ENCODE data around the gene RAB33A.

DNA sequence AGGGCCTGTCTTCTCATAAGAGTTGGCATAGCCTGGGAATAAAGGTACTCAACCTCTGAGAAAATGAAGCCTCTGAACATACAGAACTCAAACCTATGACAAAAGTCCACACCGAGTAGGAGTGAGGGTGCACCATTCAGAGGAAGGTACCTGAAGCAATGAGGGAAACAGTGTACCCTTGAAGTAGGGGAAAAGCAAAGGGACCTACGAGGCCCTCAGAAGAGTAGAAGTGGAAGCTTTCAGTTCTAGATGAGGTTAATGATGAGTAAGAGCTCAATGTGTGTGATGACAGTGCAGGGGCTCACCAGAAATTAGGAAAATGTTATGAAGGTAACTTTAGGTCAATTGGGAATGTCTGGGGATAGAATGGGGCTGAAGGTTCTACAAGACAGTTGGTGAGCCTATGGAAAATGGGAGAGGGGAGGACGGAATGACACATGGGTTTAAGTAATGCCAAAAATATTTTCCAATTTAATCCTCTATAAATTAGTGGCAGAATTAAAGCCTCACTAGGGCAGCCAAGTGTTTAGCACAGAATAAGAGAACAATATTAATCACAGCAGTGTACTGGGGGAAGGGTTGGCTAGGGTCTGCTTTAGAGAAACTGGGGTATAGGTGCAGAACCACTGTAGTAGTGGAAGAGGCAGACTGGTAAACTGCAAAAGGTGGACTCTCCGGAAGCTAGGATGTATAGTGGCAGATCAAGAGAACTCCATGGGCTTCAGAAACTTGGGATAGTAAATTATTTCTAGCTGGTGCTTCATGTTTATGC lies 39.8 kb downstream of the RAB33A start:
- TF ChIP-seq, protein P1, sequence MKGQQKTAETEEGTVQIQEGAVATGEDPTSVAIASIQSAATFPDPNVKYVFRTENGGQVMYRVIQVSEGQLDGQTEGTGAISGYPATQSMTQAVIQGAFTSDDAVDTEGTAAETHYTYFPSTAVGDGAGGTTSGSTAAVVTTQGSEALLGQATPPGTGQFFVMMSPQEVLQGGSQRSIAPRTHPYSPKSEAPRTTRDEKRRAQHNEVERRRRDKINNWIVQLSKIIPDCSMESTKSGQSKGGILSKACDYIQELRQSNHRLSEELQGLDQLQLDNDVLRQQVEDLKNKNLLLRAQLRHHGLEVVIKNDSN (IDR thresholded peaks at IDR 0.05) = no peak
- TF ChIP-seq, protein P2, sequence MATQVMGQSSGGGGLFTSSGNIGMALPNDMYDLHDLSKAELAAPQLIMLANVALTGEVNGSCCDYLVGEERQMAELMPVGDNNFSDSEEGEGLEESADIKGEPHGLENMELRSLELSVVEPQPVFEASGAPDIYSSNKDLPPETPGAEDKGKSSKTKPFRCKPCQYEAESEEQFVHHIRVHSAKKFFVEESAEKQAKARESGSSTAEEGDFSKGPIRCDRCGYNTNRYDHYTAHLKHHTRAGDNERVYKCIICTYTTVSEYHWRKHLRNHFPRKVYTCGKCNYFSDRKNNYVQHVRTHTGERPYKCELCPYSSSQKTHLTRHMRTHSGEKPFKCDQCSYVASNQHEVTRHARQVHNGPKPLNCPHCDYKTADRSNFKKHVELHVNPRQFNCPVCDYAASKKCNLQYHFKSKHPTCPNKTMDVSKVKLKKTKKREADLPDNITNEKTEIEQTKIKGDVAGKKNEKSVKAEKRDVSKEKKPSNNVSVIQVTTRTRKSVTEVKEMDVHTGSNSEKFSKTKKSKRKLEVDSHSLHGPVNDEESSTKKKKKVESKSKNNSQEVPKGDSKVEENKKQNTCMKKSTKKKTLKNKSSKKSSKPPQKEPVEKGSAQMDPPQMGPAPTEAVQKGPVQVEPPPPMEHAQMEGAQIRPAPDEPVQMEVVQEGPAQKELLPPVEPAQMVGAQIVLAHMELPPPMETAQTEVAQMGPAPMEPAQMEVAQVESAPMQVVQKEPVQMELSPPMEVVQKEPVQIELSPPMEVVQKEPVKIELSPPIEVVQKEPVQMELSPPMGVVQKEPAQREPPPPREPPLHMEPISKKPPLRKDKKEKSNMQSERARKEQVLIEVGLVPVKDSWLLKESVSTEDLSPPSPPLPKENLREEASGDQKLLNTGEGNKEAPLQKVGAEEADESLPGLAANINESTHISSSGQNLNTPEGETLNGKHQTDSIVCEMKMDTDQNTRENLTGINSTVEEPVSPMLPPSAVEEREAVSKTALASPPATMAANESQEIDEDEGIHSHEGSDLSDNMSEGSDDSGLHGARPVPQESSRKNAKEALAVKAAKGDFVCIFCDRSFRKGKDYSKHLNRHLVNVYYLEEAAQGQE (IDR thresholded peaks at IDR 0.05; ENCODE audit: low read depth) = no peak

Data from Ishikawa (cell line).